RWPE2 (cell line): ENCODE data around the gene ZNF862.

ENCODE experiments used
- ATAC-seq: fragments of 200-7000 bp; cut with Tn5 transposase; 3 replicates; pipeline ENCODE4 v1.9.1; 2021; ENCODE audit warnings: low read depth
- DNase-seq: peaks from one replicate; pipeline ENCODE4 v3.0.0-alpha.2; 2020; ENCODE audit warnings: low spot score
- H3K27ac ChIP-seq: fragments of 450-650 bp; 2 replicates; pipeline ENCODE4 v1.5.1; 2017; ENCODE audit warnings: mild to moderate bottlenecking; ENCODE audit not compliant: poor library complexity, severe bottlenecking
- H3K27me3 ChIP-seq: fragments of 250-450 bp; sonication (Bioruptor Pico); 2 replicates; pipeline ENCODE4 v1.5.1; 2021; ENCODE audit warnings: mild to moderate bottlenecking, moderate library complexity; ENCODE audit not compliant: insufficient read depth, poor library complexity, severe bottlenecking
- H3K36me3 ChIP-seq: fragments of 250-450 bp; sonication (Bioruptor Pico); 2 replicates; pipeline ENCODE4 v1.5.1; 2020; ENCODE audit warnings: low read depth, mild to moderate bottlenecking, moderate library complexity
- H3K4me1 ChIP-seq: fragments of 250-450 bp; sonication (Bioruptor Pico); 2 replicates; pipeline ENCODE4 v1.5.1; 2021; ENCODE audit warnings: mild to moderate bottlenecking, moderate library complexity; ENCODE audit not compliant: insufficient read depth, poor library complexity, severe bottlenecking
- H3K4me3 ChIP-seq: fragments of 250-450 bp; sonication (Bioruptor Pico); 2 replicates; pipeline ENCODE4 v1.5.1; 2021; ENCODE audit warnings: mild to moderate bottlenecking, moderate library complexity; ENCODE audit not compliant: severe bottlenecking
- H3K9me3 ChIP-seq: fragments of 250-450 bp; sonication (Bioruptor Pico); 2 replicates; pipeline ENCODE4 v1.5.1; 2021; ENCODE audit warnings: mild to moderate bottlenecking, moderate library complexity; ENCODE audit not compliant: severe bottlenecking
- CTCF ChIP-seq: fragments of 450-650 bp; IDR thresholded peaks from one replicate; pipeline ENCODE4 v1.5.1; 2017; ENCODE audit warnings: mild to moderate bottlenecking, moderate library complexity; ENCODE audit not compliant: poor library complexity, severe bottlenecking

Gene ZNF862

GRCh38 chr7:149864751-149865150 lies 26.6 kb downstream of the ZNF862 start:
- Histone ChIP-seq H3K27me3 (no peaks in the 10 kb centered on the region), H3K4me1 (no peaks in the 10 kb centered on the region), H3K4me3 (no peak overlapping the region), H3K27ac (no peak overlapping the region), H3K9me3 (no peaks in the 10 kb centered on the region), H3K36me3 (no peaks in the 10 kb centered on the region)
- DNase-seq (no peak), ATAC-seq (no peak)
- TF ChIP-seq CTCF, result no peak

- H3K4me1 ChIP-seq, result no peaks in the 10 kb centered on the region
- no peaks in the 10 kb centered on the region for H3K9me3 ChIP-seq
- H3K27ac ChIP-seq, result no peak overlapping the region
- TF ChIP-seq CTCF, result no peak
- DNase-seq (no peak), ATAC-seq (peak; percentile 28; the same call in 2 of the 3 replicates)
- H3K4me3 ChIP-seq, result no peak overlapping the region
- H3K27me3 ChIP-seq, result no peaks in the 10 kb centered on the region
- H3K36me3 ChIP-seq, result no peaks in the 10 kb centered on the region
Measured at GRCh38 chr7:149865437-149865836, 27.3 kb downstream of the ZNF862 start.

GRCh38 chr7:149866139-149866778 lies 28.1 kb downstream of the ZNF862 start:
- DNase-seq, result no peak

GRCh38 chr7:149866779-149867447 lies 28.7 kb downstream of the ZNF862 start:
- no peak overlapping the region for H3K4me3 ChIP-seq
- no peaks in the 10 kb centered on the region for H3K36me3 ChIP-seq
- ATAC-seq (no peak), DNase-seq (peak; percentile 27)
- no peaks in the 10 kb centered on the region for H3K9me3 ChIP-seq
- no peak for TF ChIP-seq CTCF
- no peaks in the 10 kb centered on the region for H3K27me3 ChIP-seq
- H3K4me1 ChIP-seq, result no peaks in the 10 kb centered on the region
- H3K27ac ChIP-seq, result no peak overlapping the region

More at GRCh38 chr7:149866139-149866778, 28.1 kb downstream of the ZNF862 start:
- H3K4me3 ChIP-seq, result no peak overlapping the region
- H3K9me3 ChIP-seq, result no peaks in the 10 kb centered on the region
- no peaks in the 10 kb centered on the region for H3K27me3 ChIP-seq
- H3K4me1 ChIP-seq, result no peaks in the 10 kb centered on the region
- TF ChIP-seq CTCF, result no peak
- ATAC-seq, result no peak
- no peaks in the 10 kb centered on the region for H3K36me3 ChIP-seq
- no peak overlapping the region for H3K27ac ChIP-seq
